ENCODE results near the gene ABHD2. TPM values are rescaled to one million over a fixed set of nuclear protein-coding genes. Genes with fewer than 3 reads are reported as not detected.

ABHD2 gene
- total RNA-seq, 1 experiment from 2014 or later = 29.7 TPM

DNA sequence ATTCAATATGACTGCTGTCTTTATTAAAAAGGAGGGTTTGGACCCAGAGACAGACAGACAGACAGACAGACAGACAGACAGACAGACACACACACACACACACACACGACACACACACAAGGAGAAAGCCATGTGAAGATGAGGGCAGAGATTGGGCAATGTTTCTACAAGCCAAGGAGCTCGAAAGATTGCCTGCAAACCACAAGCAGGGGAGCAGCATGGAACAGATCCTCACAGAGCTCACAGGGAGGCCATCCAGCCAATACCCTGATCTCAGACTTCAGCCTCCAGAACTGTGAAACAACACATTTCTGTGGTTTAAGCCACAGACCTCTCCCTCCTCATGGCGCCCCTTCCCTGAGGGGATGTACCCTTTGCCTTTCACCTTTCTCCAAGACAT, 35.8 kb upstream of the ABHD2 start:
- no peak for TF ChIP-seq ZMAT4 (CRISPR knock-in tag; IDR thresholded peaks at IDR 0.05)
- TF ChIP-seq ATF3 (CRISPR knock-in tag; conservative IDR thresholded peaks at IDR 0.05) = no peak
- TF ChIP-seq ZNF425 (CRISPR knock-in tag; conservative IDR thresholded peaks at IDR 0.05) = no peak
- TF ChIP-seq EMX1 (CRISPR knock-in tag; IDR thresholded peaks at IDR 0.05) = no peak
- no peak for TF ChIP-seq ZNF232 (CRISPR knock-in tag; IDR thresholded peaks at IDR 0.05)
- TF ChIP-seq ZNF121 (CRISPR knock-in tag; IDR thresholded peaks at IDR 0.05) = no peak
- TF ChIP-seq ERG (CRISPR knock-in tag; IDR thresholded peaks at IDR 0.05) = no peak
- no peak for TF ChIP-seq NR2C2 (CRISPR knock-in tag; IDR thresholded peaks at IDR 0.05)
- TF ChIP-seq AFF4 (CRISPR knock-in tag; IDR thresholded peaks at IDR 0.05; ENCODE audit: borderline replicate concordance) = no peak
- no peak for TF ChIP-seq NR3C1 (CRISPR knock-in tag; conservative IDR thresholded peaks at IDR 0.05; ENCODE audit: low read depth)
- no peak for TF ChIP-seq TEAD1 (CRISPR knock-in tag; IDR thresholded peaks at IDR 0.05)
- no peak for TF ChIP-seq ZNF317 (CRISPR knock-in tag; IDR thresholded peaks at IDR 0.05; ENCODE audit: borderline replicate concordance, low read depth)
- TF ChIP-seq CREM (CRISPR knock-in tag; IDR thresholded peaks at IDR 0.05) = no peak
- TF ChIP-seq TP53 (CRISPR knock-in tag; IDR thresholded peaks at IDR 0.05) = no peak
- no peak for TF ChIP-seq NR1H2 (CRISPR knock-in tag; IDR thresholded peaks at IDR 0.05)
- TF ChIP-seq, protein P1, sequence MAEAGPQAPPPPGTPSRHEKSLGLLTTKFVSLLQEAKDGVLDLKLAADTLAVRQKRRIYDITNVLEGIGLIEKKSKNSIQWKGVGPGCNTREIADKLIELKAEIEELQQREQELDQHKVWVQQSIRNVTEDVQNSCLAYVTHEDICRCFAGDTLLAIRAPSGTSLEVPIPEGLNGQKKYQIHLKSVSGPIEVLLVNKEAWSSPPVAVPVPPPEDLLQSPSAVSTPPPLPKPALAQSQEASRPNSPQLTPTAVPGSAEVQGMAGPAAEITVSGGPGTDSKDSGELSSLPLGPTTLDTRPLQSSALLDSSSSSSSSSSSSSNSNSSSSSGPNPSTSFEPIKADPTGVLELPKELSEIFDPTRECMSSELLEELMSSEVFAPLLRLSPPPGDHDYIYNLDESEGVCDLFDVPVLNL (CRISPR knock-in tag; IDR thresholded peaks at IDR 0.05; ENCODE audit: borderline replicate concordance, low read depth) = no peak
- no peak for TF ChIP-seq ATF1 (CRISPR knock-in tag; IDR thresholded peaks at IDR 0.05)
- Mint-ChIP-seq H3K27ac (no peak overlapping the region), H3K9me3 (peaks cover 31% of the 10 kb centered on the region), H3K27me3 (ENCODE audit: low read depth) (peaks cover 7% of the 10 kb centered on the region), H3K4me3 (no peak overlapping the region), H3K4me1 (peaks cover 29% of the 10 kb centered on the region), H3K36me3 (peaks cover 25% of the 10 kb centered on the region)
- no peak for ATAC-seq
- CTCF ChIA-PET = interaction anchor here (0.8 to 1.2 kb wide), 3 partner anchors 86 to 173 kb away, joined by 3 read pairs; no protein-coding TSS in a partner anchor
- no peak for DNase-seq (ENCODE audit: low spot score)
- POLR2A ChIA-PET = no interaction called here

- ATAC-seq (no peak), DNase-seq (ENCODE audit: low spot score) (no peak)
- H3K4me3 Mint-ChIP-seq = no peak overlapping the region
- POLR2A ChIA-PET = interaction anchor here (0.7 kb wide), 1 partner anchor 154 kb away, joined by 5 read pairs; no protein-coding TSS in a partner anchor
- H3K9me3 Mint-ChIP-seq = peaks cover 19% of the 10 kb centered on the region
- CTCF ChIA-PET = interaction anchor here (1.1 kb wide), 1 partner anchor 123 kb away, joined by 3 read pairs; no protein-coding TSS in a partner anchor
- no peak overlapping the region for H3K27ac Mint-ChIP-seq
- peaks cover 19% of the 10 kb centered on the region for H3K4me1 Mint-ChIP-seq
- peaks cover 3% of the 10 kb centered on the region for H3K27me3 Mint-ChIP-seq (ENCODE audit: low read depth)
- peaks cover 11% of the 10 kb centered on the region for H3K36me3 Mint-ChIP-seq
- TF ChIP-seq ZNF423 (CRISPR knock-in tag; IDR thresholded peaks at IDR 0.05) (no peak), RORB (CRISPR knock-in tag; IDR thresholded peaks at IDR 0.05) (no peak), NR1H2 (CRISPR knock-in tag; IDR thresholded peaks at IDR 0.05) (no peak), JAZF1 (CRISPR knock-in tag; IDR thresholded peaks at IDR 0.05) (no peak), ZNF396 (CRISPR knock-in tag; IDR thresholded peaks at IDR 0.05; ENCODE audit: borderline replicate concordance) (no peak), TP53 (CRISPR knock-in tag; IDR thresholded peaks at IDR 0.05) (no peak), E2F1 (CRISPR knock-in tag; IDR thresholded peaks at IDR 0.05) (no peak), ETV6 (CRISPR knock-in tag; IDR thresholded peaks at IDR 0.05) (no peak), NFE2L1 (CRISPR knock-in tag; IDR thresholded peaks at IDR 0.05) (no peak)
- TF ChIP-seq, protein P2, sequence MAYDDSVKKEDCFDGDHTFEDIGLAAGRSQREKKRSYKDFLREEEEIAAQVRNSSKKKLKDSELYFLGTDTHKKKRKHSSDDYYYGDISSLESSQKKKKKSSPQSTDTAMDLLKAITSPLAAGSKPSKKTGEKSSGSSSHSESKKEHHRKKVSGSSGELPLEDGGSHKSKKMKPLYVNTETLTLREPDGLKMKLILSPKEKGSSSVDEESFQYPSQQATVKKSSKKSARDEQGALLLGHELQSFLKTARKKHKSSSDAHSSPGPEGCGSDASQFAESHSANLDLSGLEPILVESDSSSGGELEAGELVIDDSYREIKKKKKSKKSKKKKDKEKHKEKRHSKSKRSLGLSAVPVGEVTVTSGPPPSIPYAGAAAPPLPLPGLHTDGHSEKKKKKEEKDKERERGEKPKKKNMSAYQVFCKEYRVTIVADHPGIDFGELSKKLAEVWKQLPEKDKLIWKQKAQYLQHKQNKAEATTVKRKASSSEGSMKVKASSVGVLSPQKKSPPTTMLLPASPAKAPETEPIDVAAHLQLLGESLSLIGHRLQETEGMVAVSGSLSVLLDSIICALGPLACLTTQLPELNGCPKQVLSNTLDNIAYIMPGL (CRISPR knock-in tag; IDR thresholded peaks at IDR 0.05) = no peak
Measured at GRCh38 chr15:89054873-89055272, 33.4 kb upstream of the ABHD2 start.
